HG02571 (cell line): ENCODE measurements around the gene MRPS24.
"Not testable (repeated sequence)": the region's sequence is repeated elsewhere in the genome, so short reads cannot be mapped to it uniquely, and the experiment has no call there.

Source experiments
- ATAC-seq: cut with Tn5 transposase; IDR thresholded peaks from one replicate; pipeline ENCODE4 v1.9.1; 2021; ENCODE audit warnings: mild to moderate bottlenecking, moderate library complexity; ENCODE audit not compliant: unreplicated experiment

MRPS24 gene

DNA sequence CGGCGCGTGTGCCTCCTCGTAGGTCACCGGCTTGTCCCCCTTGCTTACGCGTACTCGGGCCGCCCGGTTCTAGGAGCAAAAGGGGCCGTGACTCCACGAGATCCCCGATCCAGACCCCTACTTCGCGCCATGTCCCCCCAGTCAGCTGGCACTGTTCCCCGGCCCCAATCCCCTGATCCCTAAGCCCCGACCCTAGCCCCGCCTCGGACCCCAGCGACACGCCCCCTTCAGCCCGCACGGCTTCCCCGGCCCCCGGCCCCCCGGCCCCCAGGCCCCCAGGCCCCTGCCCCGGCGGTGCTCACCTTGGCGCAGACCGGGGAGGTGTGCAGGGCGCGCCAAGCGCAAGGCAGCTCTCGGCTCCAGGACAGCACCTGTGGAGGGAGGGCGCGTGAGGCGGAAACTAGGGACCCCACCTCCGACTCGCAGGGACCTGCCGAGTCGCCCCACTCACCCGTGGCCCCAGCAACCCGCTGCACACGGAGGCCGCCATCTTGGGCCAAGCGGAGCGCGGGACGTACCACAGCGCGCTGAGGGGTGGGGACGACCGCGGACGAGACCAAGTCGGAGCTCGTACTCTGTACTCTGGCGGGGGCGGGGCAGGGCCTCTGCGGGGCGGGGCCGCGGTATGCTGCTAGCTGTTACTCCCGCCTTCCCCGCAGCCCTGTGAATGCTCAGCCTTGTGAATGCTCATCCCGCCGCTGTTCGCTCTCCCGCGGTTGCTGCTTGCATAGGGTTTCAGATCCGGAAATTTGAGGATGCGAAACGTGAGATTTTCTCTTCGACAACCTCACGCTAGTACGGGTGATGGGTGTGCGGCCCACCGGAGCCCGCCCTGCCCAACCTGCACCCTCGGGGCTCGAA is at the start of gene MRPS24:
MRPS24 (minus strand) TSS at position 512 of the 861 bp plus-strand sequence; CDS start at position 490, 22 bp downstream.
- ATAC-seq: peak; percentile 94

- ATAC-seq: no peak
Measured at GRCh38 chr7:43915907-43916306, 46.6 kb upstream of the MRPS24 start.

DNA sequence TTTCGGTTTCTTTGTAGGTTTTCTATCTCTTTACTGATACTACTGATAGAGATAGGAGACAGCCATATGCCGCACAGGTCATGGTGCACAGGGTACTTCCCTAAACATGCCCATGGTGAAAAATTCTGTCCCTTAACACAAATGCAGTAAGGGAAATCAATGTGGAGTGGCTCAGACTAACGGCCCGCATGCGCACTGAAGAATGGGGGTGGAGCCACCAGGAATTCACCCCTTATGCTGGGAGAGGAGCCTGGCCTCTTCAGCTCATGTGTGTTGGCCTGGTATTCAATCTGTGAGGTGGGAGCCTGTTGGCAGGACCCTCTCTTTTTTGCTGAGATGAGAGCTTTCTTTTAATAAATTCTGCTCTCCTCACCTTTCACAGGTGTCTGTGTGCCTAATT is 45.5 kb upstream of the MRPS24 start:
- no peak for ATAC-seq

DNA sequence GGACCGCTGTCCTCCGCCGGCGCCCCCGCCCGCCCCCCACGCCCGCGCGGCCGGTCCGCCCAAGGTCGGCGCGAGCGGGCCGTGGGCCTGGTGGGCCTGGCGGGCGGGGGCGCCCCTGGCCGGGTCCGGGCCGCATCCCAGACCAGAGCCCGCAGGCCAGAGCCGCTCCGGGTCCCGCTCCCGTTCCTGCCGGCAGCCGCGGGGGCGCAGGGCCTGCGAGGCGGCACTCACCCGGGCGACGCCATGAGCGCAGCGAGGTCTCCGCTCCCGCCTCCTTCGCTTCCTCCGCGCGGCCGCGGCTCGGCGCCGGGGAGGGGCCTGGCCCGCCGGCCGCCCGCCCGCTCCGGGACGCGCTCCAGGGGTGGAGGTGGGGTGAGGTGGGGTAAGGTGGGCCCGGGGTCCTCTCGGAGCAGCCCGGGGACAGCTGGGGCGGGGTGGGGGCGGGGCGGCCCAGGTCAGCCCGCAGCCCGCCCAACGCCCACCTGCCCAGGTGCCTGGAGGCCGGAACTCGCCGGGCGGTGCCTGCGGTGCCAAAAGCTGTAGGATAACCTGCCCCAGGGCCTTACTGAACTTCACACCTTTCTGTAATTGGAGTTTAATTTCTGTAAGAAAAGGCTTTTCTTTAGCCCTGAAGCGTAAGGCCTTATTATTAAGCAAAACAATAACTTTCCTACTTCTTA is 37.2 kb upstream of the MRPS24 start, which contains the start of gene URGCP:
URGCP (minus strand) TSS at position 266 of the 680 bp plus-strand sequence; CDS start at position 245, 21 bp downstream.
- ATAC-seq: peak; percentile 79

DNA sequence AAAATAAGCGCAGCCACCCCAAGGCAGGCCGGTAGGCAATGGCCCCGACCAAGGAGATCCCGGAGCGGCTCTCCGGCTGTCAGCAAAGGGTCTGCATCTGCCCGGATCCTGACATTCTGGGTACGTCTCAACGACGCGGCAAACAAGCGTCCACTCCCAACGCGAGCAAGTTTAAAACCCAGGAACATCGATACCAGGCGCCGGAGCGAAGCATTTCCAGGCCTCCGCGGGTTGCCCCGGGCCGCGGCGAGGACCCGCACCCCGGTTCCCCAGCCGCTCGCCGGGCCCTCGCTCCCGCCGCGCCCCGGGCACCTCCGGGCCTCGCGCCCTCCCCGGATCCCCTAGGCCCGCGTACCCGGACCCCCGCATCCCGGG is 36.6 kb upstream of the MRPS24 start:
- peak; percentile 29 for ATAC-seq

DNA sequence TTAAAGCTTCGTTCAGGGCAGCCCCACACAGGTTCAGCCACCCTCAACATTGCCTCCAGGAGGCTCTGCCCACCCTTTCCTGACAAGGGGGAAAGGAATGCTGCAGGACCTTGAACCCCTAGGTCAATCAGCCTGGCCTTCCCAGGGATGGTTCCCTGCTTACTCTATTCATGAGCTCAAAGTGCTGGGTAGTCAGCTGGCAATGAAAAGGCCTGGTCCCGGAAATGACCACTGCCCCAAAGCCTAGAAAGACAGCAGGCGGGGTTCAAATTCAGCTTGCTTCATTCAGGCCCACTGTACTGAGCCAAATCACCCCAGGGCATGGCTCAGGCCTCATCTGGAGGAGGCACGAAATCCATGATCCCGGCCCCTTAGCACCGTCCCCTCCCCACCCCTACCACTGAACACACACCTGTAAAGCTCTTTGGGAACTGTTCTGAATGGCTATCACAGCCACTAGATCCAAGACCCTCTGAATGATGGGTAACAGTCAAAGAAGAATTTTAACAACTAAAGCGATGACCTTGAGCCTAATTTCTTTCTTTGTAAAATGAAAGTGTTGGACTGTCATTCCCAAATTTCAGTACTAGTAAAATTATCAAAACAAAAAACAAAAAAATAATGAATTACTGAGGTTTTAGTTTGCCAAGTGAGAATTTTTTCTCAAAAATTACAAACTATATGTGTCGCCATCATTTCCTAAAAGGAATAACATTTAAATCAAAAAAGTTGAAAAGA is 36.1 kb upstream of the MRPS24 start:
- no peak for ATAC-seq

- ATAC-seq: no peak
Measured at GRCh38 chr7:43904533-43905208, 35.4 kb upstream of the MRPS24 start.

DNA sequence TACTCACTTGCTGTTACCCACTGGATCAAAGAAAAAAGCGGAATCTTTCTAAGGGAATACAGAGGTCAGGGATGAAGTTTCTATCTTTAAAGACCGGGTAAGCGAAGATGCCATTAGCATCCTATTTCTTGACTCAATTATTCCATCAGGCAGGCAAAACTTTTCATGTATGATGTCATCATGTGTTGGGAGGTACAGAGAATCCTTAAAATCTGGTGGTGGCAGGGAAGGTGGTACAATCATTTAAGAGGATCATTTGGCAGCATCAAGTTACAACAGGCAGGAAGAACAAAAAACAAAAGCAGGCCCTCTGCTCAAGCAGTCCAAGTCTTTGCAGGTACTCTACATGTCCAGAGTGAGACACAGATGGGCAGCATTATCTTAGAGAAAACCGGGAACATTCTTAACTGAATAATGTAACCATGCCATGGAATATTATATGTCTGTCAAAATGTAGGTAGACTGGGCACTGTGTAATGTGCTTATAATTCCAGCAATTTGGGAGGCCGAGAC is 33.3 kb upstream of the MRPS24 start:
- ATAC-seq: no peak

DNA sequence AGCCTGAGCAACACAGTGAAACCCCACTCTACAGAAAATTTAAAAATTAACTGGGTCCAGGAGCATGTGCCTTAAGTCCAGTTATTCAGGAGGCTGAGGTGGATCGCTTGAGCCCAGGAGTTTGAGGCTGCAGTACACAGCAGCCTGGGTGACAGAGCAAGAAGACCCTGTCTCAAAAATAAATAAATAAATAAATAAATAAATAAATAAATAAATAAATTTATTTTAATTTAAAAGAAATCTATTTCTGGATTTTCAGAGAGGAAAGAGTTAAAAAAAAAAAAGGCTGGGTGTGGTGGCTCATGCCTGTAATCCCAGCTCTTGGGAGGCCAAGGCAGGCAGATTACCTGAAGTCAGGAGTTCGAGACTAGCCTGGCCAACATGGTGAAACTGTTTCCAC is 29.3 kb upstream of the MRPS24 start:
- ATAC-seq: not testable (repeated sequence)

DNA sequence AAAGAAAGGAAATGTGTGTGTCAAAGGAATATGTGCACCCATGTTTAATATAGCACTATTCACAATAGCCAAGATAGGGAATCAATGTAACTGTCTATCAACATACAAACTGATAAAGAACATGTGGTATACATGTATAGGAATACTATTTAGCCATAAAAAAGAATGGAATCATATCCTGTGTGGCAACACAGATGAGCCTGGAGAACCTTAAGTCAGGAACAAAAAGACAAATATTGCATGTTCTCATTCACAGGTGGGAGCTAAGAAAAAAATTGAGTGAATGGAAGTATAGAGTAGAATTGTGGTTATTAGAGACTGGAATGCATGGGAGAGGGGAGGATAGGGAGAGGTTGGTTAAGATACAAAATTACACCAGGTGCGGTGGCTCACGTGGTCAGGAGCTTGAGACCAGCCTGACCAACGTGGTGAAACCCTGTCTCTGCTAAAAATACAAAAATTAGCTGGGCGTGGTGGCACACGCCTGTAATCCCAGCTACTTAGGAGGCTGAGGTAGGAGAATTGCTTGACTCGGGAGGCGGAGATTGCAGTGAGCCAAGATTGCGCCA is 26.6 kb upstream of the MRPS24 start:
- no peak for ATAC-seq

GRCh38 chr7:43891069-43891955 is 22.0 kb upstream of the MRPS24 start:
- ATAC-seq: no peak

- ATAC-seq: no peak
Measured at GRCh38 chr7:43890468-43890867, 21.2 kb upstream of the MRPS24 start.

DNA sequence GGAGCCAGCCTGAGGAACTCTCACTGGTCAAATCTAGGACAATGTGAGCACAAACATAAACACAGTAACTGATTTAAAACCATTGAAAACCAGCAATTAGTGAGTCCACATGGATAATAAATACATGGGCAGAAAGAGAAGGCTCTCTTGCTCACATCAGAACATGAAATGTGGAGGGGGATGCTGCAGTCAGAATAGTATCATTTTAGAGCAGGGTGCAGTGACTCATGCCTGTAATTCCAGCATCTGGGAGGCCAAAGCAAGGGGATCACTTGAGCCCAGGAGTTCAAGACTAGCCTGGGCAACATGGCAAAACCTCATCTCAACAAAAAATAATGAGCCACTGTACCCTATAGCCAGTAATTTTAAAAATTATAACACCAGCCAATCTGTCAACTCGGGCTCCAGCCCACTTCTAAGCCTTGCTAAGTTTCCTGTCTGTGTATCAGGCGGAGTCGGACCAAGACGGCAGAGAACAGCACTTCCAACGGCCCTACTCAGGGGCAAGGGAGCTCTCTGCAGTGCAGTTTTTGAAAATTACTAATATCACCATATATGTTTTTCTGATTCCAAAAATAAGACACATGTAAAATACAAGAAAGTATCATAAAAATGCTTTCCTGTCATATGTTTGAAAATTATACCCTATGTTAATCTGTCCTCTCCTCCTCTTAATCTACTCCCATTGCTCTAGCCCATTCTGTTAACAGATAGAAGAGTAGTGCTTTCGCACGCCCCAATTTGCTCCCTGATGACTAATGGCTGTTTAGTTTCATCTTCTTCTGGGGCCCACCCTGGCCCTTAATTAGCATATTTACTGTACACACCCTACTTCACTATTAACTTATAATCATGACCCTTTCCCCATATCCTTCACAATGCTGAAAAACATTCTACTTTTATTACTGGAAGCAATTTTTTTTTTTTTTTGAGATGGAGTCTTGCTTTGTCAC is 20.0 kb upstream of the MRPS24 start:
- no peak for ATAC-seq

GRCh38 chr7:43884617-43885016 is 15.3 kb upstream of the MRPS24 start:
- ATAC-seq: no peak

- ATAC-seq: no peak
Measured at GRCh38 chr7:43884209-43884608, 14.9 kb upstream of the MRPS24 start.

GRCh38 chr7:43880596-43880995 is 11.3 kb upstream of the MRPS24 start:
- ATAC-seq: no peak

DNA sequence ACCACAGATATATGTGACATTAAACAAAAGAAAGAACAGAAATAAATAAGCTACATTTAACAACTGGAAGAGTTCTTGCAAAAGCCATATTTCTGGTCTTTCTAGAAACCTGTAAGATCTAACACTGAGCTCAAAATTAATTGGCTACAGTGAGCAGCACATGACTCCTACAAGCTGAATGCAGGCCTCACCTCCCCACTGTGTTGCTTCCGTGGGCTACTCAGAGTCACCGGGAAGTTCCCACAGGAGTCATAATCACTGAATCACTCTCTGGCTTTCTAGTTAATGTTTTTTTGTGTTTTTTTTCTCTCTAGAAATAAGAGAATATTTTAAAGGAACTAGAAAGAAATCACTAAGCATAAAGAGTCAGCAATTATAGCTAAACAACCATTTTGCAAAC is 10.2 kb upstream of the MRPS24 start:
- ATAC-seq: no peak

DNA sequence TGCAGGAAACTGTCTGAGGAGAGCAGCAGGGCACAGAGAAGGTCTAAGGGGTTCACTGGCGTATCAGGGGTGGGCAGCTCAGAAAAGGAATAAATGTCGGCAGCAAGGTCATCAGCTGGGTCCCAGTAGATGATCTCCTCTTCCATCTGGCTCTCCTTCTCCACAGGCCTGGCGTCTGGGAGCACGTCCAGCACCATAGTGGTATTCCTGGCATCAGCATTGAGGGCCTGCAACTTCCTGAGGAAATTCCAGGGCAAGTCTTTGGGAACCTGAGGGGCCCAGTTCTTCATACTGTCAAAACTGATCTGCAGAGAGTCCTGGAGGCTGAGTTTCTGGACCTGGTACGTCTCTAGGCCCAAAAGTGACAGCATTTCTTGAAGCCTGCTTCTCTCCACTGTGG is 9.6 kb upstream of the MRPS24 start:
- ATAC-seq: no peak
